ENCODE data around the gene NEK4.

Gene NEK4

DNA sequence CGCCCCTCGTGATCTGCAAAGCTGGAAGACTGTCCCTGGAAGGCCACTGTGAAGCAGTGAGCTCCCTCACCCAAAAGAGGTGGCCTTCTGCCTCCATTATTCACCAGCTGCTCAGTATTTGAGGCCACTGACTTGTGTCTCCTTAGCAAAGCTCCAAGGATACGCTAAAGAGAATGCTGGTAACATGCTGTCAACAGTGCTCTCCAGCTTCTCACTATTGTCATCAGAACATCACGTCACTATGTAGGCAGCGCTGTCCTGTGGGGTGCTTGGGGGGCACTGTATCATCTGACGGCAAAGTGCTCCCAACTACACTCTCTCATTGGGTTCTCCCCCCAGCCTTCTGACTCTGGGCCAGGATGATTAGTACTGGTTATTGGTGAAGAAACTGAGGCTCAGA is 45.5 kb upstream of the NEK4 start:
- TF ChIP-seq, protein P1, sequence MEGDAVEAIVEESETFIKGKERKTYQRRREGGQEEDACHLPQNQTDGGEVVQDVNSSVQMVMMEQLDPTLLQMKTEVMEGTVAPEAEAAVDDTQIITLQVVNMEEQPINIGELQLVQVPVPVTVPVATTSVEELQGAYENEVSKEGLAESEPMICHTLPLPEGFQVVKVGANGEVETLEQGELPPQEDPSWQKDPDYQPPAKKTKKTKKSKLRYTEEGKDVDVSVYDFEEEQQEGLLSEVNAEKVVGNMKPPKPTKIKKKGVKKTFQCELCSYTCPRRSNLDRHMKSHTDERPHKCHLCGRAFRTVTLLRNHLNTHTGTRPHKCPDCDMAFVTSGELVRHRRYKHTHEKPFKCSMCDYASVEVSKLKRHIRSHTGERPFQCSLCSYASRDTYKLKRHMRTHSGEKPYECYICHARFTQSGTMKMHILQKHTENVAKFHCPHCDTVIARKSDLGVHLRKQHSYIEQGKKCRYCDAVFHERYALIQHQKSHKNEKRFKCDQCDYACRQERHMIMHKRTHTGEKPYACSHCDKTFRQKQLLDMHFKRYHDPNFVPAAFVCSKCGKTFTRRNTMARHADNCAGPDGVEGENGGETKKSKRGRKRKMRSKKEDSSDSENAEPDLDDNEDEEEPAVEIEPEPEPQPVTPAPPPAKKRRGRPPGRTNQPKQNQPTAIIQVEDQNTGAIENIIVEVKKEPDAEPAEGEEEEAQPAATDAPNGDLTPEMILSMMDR (IDR thresholded peaks at IDR 0.05; ENCODE audit: low read depth, low read length): no peak
- no peaks in the 10 kb centered on the region for H3K36me3 ChIP-seq
- no peaks in the 10 kb centered on the region for H3K27me3 ChIP-seq (ENCODE audit: insufficient read depth, low read depth, severe bottlenecking)
- H3K9me3 ChIP-seq (ENCODE audit: severe bottlenecking): no peaks in the 10 kb centered on the region
- no peak for DNase-seq
- no peak overlapping the region for H3K4me3 ChIP-seq (ENCODE audit: low read depth, low read length)
- H3K27ac ChIP-seq: no peak overlapping the region

DNA sequence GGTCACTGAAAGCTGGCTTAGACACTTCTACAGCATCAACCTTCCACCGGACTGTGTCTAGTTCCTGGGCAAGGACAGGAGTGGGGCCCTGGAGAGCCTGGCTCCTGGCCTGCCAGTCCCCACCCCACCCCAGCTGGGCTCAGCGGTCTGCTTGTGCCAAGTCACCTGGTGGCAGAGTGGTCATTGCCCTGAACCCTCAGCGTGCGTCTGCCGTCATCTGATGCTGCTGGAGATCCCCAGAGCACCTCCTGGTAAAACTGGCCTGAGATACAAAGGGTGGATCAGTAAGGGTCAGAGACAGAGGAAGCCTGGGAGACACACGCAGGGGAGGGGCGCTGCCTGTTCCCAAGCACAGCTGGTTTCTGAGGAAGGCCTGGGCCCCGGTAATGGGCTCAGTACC is 43.1 kb upstream of the NEK4 start:
- DNase-seq: no peak
- no peak overlapping the region for H3K4me3 ChIP-seq (ENCODE audit: low read depth, low read length)
- no peaks in the 10 kb centered on the region for H3K27me3 ChIP-seq (ENCODE audit: insufficient read depth, low read depth, severe bottlenecking)
- H3K9me3 ChIP-seq (ENCODE audit: severe bottlenecking): no peaks in the 10 kb centered on the region
- H3K27ac ChIP-seq: no peak overlapping the region
- TF ChIP-seq, protein P1 (IDR thresholded peaks at IDR 0.05; ENCODE audit: low read depth, low read length): no peak
- H3K36me3 ChIP-seq: no peaks in the 10 kb centered on the region

DNA sequence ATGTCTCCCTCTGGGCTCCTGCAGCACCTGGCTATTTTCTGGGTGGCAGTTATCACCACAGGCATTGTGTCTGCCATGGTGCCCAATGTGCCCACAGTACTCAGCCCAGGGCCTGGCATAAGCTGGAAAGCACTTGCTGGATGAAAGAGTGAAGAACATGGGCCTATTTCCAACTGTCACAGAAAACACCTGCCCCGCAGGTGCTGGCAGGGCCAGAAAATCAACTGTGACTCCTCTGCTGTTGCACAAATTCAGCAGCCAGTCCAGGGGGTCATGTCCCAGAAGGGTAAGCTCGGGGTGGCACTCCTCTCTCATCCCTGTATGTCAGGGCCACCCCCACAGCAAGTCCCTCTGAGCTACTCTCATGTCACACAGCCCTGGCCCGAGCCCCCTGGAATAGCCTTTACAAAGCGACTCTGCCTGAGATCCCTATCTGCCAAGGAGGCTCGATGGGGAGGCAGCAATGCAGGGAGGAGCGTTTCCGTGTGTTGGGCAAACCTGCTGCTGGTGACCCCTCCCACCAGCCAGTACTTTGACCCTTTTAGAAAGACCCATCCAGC is 40.8 kb upstream of the NEK4 start:
- TF ChIP-seq, protein P1 (IDR thresholded peaks at IDR 0.05; ENCODE audit: low read depth, low read length): no peak
- Histone ChIP-seq H3K4me3 (ENCODE audit: low read depth, low read length) (no peak overlapping the region), H3K27ac (no peak overlapping the region), H3K27me3 (ENCODE audit: insufficient read depth, low read depth, severe bottlenecking) (no peaks in the 10 kb centered on the region), H3K9me3 (ENCODE audit: severe bottlenecking) (no peaks in the 10 kb centered on the region), H3K36me3 (no peaks in the 10 kb centered on the region)
- DNase-seq: no peak

DNA sequence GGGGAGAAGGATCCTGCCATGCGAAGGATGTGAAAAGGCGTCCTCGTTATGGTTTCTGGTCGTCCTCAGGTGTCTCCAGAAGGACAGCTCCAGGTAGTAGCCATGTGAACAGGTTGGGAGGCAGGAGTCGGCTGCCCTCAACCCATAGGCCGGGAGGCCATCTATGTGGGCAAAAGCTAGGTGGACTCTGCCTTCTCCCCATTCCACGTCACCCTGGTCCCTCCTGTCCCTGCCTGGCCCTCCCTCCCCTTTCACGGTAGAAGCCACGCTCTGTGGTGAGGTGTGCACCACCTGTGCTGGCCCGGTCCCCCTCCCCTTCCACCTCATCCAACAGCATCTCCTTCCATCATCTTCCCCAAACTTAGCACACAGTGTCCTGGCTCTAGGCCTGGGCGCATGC is 40.2 kb upstream of the NEK4 start:
- Histone ChIP-seq H3K27ac (no peak overlapping the region), H3K27me3 (ENCODE audit: insufficient read depth, low read depth, severe bottlenecking) (no peaks in the 10 kb centered on the region), H3K36me3 (no peaks in the 10 kb centered on the region), H3K4me3 (ENCODE audit: low read depth, low read length) (no peak overlapping the region), H3K9me3 (ENCODE audit: severe bottlenecking) (no peaks in the 10 kb centered on the region)
- TF ChIP-seq, protein P1 (IDR thresholded peaks at IDR 0.05; ENCODE audit: low read depth, low read length): no peak
- no peak for DNase-seq

DNA sequence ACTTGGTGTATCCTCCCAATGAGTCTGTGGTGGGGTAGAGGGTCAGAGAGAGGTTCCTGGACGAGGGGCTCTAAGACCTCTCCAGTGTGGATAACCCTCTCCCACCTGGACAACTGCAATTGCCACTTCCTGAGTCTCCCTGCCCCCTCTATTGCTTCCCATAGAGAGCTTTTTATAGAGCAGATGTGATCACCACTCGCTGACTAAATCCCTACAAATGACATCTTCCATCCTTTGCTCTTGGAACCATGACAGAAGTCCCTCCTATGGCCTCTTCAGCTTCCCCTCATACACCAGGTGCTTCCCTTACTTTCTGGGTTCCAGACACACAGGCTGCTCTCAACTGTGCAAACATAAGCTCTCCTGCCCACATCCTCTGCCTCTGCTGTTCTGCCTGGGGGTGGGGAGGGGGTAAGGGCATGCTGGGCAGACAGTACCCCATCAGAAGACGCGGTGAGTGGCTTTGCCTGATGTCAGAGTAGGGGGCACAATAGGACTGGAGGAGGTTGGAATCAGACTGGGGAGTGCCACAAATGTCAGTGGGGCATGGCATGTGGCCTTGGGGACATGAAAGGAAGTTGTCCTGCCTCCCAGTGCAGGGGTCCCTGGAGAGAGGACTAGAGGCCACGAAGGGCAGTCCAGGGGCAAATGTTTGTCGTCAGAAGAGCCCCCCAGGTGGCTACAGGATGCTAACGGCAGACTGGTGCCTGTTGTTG is 39.1 kb upstream of the NEK4 start:
- no peak for DNase-seq
- TF ChIP-seq, protein P1 (IDR thresholded peaks at IDR 0.05; ENCODE audit: low read depth, low read length): no peak
- no peaks in the 10 kb centered on the region for H3K27me3 ChIP-seq (ENCODE audit: insufficient read depth, low read depth, severe bottlenecking)
- no peaks in the 10 kb centered on the region for H3K36me3 ChIP-seq
- no peaks in the 10 kb centered on the region for H3K9me3 ChIP-seq (ENCODE audit: severe bottlenecking)
- no peak overlapping the region for H3K27ac ChIP-seq
- H3K4me3 ChIP-seq (ENCODE audit: low read depth, low read length): no peak overlapping the region

DNA sequence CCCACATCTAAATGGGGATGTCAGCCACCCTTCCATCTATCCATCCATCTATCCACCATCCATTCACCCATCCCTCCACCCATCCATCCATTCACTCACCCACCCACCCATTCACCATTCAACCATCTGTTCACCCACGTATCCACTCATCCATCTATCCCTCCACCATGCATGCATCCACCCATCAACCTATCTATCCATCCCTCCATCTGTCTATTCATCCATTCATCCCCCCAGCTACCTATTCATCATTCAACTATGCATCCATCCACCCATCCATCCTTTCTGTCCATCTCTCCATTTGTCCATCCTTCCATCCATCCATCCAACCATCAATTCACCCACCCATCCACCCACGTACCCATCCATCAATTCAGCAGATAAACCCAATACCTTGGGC is 38.4 kb upstream of the NEK4 start:
- H3K4me3 ChIP-seq (ENCODE audit: low read depth, low read length): no peak overlapping the region
- H3K9me3 ChIP-seq (ENCODE audit: severe bottlenecking): no peaks in the 10 kb centered on the region
- no peaks in the 10 kb centered on the region for H3K36me3 ChIP-seq
- H3K27me3 ChIP-seq (ENCODE audit: insufficient read depth, low read depth, severe bottlenecking): no peaks in the 10 kb centered on the region
- DNase-seq: no peak
- TF ChIP-seq, protein P1 (IDR thresholded peaks at IDR 0.05; ENCODE audit: low read depth, low read length): no peak
- H3K27ac ChIP-seq: no peak overlapping the region

Data from WERI-Rb-1 (cell line).